NCI-H2196 treated with DMSO at 0.1 percent for 48 hours (cell line): ENCODE results near the gene KIF25.

ENCODE experiments used
- DNase-seq: peaks from one replicate; lab custom pipeline; 2025; ENCODE audit not compliant: unreplicated experiment; lab: John Stamatoyannopoulos, UW

The KIF25 gene, protein sequence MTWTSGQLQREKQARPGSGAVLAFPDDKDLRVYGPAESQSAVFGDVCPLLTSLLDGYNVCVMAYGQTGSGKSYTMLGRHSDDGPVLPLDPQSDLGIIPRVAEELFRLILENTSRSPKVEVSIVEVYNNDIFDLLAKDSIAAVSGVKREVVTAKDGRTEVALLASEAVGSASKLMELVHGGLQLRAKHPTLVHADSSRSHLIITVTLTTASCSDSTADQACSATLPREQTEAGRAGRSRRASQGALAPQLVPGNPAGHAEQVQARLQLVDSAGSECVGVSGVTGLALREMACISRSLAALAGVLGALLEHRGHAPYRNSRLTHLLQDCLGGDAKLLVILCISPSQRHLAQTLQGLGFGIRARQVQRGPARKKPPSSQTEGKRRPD

DNA sequence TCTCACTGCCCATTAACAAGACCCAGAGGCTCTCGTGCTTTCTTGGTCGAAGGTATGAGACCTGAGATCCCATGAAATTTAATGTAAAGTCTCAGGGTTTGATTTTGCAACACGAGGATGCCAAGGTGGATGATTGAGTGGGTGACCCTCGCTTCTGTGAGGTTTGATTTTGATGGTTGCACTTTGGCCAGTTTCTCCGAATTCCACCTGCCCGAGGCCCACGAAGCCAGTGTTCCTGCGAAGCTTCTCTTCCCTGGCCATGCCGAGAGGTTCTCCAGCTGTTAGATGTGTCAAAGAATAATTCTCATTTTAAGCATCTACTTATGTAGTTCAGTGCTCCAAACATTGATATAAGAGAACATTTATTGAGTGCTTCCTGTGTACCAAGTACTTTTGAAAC lies at the start of gene KIF25:
KIF25 (plus strand) TSS at position 30 of the 400 bp plus-strand sequence. CDS start 31,915 bp downstream, outside the sequence.
- no peak for DNase-seq

DNA sequence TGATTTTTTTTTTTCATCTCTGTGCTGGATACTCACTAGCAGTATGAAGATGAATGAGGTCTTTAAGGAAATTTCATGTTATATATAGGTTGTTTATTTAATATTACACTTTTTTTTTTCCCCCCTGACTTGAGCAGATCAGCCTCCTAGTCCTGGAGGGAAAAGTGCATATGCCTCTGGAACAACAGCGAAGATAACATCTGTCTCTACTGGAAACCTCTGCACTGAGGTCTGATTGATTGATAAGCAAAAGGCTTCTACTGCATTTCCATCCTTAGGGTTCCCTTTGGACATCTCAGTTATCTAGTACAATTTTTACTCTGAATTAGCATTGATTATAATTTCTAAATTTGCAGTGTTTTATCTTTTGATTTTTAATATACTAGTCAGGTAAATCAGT lies 49.8 kb upstream of the KIF25 start:
- no peak for DNase-seq

DNA sequence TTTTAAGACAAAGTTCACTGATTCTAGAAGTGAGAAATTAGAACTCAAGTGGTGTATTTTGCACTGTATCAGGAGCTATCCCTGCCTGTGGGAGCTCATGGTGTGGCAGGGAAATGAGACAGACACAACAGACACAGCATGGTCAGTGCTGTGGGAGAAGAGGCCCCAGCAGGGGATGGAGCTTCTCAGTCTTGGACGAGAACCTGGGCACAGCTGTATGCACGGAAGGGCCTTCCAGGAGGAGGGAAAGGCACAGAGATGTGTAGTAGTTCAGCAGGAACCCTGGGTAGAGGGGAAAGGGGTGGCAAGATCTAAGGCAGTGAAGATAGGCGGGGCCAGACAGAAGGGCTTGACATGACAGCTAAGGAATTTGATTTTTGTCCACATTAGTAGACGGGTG lies 48.8 kb upstream of the KIF25 start:
- no peak for DNase-seq

DNA sequence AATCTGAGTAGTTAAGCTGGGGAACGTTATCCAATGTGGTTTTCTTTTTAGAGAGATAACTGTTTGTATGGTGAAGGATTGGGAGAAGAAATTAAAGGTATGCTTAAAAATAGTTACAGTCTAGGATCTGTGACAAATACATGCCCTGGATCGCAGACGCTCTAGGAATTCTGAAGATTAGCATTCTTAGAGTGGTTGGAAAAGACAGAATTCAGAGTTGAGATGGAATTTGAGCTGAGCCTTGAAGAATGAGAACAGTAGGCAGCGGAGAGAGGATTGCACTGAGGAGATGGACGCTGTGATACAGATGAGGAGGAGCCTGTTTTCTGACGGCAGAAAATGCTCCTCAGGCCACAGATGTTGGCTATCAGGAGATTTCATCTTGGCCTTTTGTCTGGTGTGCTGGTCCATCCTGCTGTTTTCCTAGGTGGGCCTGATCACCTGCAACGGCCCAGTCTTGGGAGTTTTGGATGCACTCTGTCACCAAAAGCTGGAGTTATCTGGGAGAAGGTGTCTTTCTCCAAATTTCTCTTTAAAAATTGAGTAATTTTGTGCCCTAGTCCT lies 48.3 kb upstream of the KIF25 start:
- DNase-seq = no peak

DNA sequence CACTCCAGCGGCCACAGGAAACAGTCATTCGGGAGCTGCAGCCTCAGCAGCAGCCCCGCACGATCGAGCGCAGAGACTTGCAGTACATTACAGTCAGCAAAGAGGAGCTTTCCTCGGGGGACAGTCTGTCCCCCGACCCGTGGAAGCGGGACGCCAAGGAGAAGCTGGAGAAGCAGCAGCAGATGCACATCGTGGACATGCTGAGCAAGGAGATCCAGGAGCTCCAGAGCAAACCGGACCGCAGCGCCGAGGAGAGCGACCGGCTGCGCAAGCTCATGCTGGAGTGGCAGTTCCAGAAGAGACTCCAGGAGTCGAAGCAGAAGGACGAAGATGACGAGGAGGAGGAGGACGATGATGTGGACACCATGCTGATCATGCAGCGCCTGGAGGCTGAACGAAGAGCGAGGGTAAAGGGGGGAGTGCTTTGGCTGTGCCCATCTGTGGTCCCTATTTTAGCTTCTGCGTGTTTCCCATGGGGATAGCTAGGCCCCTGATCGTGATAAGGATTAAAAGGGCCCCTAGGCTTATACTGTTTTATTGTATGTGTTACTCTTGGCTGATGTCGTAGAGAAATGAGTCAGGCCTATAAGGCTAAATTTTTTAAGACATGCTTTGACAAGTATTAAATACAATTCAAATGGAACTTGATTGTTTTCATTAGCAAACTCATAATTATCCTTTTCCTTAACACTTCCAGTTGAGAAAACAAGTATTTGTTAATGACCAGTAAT lies 45.5 kb upstream of the KIF25 start:
- no peak for DNase-seq

DNA sequence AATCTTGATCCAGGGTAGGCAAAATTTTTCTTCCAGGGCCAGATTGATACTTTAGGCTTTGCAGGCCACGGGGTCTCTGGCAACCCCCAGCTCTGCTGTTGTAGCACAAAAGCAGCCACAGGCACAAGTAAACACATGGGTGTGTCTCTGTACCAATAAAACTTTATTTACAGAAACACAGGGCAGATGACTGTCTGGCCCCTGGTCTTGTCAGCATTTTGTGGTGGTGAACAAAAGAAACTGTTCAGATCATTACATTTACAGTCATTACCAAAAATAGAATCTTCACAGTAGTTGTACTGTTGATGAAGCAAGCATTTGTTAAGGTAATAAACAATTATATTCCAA lies 45.0 kb upstream of the KIF25 start:
- no peak for DNase-seq

DNA sequence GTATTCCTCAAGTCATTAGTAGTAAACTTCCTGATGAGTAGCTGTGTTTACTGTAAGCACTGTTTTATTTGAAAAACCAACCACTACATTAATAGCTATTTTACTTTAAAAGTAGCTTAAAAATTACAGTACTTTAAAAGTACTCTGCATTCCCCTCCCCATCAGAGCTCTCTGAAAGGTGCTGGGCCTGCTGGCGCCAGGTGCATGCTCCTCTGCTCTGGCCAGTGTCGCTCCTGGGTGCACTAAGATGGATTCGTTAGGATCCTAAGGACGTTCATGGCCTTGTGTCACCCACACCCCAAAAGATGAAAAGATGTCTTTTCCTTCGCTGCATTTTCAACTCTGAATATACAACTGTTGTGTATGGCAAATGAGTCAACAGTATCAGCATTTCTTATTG lies 43.9 kb upstream of the KIF25 start:
- DNase-seq = no peak

DNA sequence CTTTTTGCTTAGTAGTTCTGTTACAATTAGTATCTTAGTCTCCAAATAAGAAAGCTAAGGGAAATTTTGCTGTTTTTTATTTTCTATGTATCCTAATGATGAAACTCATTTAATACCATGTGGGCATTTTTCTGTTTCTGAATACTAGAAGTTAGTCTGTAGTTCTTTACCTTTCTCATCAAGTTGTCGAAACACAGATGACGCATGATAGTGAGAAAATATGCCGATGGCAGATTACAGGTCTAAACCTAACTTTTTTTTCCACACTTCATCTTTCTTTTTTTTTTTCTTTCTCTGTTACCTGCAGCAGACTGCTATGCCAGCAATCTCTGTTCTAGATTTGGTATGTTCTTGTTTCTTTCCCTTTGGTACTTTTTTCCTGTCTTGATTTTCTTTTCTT lies 43.3 kb upstream of the KIF25 start:
- DNase-seq = no peak

DNA sequence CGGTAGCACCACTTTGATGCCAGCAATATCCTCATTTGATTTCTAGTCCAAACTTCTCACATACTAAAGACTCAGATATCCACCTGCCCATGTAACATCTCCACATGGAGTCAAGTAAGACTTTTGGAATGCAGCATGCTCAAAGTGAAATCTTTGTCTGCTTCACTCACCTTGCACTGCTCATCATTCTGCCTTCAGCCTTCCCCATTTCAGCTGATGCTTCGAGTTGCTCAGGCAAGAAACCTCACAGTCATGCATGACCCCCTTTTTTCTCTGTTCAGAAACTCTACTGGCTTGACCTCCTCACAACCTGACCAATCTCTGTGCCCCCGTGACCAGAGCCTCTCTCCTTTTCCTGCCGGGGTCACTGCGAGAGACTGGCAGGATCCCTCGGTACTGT lies 41.0 kb upstream of the KIF25 start:
- no peak for DNase-seq

DNA sequence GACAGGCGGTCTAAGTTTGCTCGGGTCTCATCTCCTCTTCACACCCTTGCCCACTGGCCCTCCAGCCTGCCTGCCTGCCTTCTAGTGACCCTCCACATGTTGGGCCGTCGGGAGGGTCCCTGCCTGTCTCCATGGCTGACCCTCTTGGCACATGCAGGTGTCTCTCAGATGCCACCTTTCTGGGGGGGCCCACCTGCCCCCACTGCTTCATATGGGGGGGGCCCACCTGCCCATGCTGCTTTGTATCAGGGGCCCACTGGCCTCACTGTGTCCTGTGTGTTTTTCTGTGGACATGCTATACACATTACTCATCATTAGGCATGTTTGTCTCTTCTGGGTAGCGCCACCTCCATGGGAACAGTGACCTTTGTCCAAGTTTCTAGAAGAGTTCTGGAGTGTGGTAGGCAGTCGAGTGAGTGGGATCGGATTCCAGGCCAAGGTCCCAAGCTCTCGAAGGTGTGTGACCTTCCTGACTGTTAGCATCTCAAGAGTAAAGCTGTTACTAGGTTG lies 40.4 kb upstream of the KIF25 start:
- DNase-seq = no peak

DNA sequence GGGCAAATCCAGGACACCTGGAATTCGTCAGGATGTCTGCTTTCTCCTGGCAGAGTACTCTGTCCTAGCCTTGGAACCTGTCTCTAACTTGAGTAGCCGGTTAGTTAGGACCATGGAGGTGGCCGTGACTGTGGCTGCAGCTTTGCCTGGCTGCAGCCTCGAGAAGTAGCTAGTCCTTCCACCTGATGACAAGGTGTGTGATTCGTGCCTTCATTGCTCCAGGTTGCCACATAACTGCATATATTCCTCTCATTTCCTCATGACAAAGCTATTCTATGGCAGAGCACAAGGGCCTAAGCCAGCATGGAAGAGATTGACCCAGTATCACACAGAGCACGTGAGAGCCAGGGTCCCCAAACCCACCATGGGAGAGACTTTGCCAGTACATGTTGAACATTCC lies 39.8 kb upstream of the KIF25 start:
- no peak for DNase-seq

DNA sequence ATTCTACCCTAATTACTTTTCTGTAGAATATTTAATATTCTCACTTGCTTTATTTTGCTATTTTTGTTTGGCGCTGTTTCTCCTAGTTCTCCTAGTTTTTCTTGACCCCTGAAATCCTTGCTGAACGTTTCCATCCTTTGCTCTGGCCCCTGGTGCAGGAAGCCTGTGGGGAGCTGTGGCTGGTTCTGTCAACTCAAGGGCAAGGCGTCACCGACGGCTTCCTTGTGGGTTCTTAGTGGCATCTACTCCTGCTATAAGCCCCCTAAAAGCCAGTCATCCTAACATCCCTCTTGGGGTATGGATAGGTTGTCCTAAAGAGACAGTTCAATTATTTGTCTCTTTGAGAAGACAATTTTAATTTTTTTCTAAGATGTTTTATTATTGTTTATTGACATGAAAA lies 36.9 kb upstream of the KIF25 start:
- no peak for DNase-seq

DNA sequence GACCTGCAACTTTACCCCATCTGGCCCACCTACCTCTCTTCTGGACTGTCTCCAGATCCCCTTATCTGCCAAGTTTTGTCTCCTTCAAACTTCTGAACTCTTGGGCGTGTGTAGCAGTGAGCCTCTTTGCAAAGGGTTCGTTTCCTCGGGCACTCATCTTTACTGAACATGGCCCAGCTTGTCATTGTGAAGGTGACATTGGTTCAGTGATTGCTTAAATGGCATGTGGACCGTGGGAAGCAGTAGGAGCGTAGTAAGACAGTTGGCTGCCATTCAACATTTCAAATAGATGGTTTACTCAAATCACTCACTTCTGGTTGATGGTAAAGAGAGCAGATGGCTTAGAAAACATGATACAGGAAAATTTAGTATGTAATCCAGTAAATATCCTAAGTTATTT lies 34.8 kb upstream of the KIF25 start:
- no peak for DNase-seq

DNA sequence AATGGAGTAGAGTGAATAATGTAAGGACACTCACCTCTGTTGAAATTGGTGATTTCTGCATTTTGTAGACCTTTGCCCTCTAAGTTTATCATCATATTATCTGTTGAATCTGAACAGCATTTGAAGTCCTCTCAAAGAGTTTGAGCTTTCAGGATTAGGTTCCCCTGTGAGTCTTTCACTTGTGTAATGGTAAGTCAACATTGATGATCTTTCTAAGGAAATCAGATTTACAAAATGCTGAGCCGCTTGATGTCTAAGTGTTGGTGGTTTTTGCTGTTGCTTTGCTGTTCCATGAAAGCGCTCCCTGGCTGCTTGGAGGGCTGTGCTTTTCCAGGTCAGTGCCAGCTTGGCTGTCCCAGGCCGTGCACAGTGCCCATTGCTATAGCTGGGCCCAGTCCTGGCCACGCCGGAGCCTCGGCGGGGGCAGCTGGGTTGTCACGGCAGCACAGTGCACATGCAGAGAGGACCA lies 33.8 kb upstream of the KIF25 start:
- DNase-seq = no peak

DNA sequence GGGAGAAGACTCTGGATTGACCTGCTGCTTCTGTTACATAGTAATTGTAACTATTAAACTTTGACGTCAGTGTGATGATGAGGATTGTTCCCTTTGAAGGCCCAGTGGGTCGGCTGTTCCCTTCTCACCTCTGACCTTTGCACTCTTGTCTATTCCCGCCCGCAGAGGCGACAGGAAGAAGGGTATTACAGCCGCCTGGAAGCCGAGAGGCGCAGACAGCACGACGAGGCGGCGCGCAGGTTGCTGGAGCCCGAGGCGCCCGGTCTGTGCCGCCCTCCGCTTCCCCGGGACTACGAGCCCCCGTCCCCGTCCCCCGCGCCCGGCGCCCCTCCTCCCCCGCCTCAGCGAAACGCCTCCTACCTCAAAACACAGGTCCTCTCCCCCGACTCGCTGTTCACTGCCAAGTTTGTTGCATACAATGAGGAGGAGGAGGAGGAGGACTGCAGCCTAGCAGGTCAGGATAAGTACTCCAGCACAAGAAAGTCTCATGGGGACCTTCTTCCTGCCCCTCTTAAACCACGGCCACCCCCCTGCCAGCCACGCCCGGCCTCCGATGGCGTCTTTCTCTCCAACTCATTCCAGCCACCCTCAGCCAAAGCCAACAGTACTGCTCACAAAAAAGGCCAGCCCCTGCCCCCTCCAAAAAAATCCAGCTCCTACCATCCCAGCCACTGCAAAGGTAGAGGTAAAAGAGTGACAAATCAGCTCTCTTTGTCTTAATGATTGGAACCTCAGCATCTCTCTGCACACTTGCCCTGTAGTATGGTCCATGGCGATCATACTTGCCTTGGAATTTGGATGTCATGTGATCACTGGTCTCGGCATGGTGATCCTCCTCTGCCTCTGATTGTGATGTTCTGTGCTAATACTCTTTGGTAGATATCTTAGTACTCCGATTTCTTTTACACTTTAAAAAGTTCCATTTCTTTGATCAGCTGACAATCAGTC lies 31.6 kb upstream of the KIF25 start:
- DNase-seq = no peak

DNA sequence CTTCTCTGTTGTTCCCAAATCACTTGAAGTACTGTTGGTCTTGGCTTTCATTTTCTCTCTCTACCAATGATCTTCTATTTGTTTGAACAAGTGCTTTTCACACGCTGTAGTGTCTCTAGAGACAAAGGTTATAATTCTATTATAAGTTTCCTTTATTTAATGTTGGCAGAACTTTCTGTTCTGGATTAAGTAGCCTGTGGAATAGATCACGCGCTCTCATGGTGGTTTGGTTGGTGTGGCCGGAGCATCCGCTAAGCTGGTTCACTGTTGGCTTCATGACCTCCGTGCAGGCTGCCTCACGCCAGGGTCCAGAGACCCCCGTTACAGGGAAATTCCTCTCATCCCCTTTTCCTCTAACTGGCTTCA lies 30.9 kb upstream of the KIF25 start:
- DNase-seq = no peak

DNA sequence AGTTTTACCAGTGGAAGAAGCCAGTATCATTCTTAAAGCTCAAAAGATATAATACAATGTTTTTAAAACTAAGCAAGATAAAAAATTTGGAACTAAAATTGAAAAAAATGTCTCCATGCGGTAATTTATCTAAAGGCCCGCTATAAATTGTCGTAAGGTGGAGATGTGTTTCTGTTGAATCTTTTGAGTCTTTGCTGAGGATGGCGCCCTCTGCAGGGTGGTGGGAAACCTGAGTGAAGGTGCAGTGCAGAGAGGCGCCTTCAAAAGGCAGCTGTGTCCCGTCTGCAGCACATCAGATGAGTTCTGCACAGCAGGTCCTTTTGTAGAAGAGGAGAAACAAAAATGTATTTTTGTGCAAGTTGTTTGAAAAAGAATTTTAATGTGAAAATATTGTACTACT lies 29.4 kb upstream of the KIF25 start:
- DNase-seq = no peak

DNA sequence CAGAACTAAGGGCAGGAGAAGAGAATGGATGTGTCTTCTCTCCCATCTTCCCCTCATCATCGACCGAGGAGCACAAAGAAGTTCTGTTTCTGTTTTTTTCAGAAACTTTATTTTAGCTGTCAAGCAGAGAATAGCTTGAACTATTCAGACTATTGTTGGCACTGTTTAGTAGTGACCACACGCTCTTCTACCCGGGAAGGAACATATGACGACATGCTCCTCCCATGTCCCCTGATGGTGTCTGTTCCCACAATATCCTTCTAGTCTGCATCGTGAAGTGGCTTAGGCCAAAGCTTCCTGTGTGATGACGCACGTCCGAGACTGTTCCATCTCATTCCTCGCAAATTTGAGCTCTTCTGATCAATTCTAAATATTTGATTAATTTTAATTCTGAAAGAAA lies 27.2 kb upstream of the KIF25 start:
- no peak for DNase-seq

DNA sequence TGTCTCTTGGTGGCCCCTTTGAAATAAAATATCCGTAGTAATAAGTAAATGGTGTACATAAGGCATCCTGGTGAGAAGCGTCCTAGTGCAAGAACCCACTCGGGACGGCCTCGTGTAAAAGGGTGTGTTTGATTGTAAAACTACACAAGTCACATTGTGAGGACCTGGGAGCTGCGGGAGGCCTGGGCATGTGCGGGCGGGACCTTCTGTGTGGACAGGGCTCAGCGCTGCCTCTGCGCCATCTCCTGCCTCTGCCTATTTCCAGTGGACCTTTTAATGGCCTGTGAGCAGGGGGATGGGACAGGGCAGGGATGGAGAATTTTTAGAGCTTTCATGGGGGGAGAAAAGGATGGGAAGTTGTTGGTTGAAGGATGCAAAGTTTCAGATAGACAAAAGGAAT lies 25.3 kb upstream of the KIF25 start:
- no peak for DNase-seq

DNA sequence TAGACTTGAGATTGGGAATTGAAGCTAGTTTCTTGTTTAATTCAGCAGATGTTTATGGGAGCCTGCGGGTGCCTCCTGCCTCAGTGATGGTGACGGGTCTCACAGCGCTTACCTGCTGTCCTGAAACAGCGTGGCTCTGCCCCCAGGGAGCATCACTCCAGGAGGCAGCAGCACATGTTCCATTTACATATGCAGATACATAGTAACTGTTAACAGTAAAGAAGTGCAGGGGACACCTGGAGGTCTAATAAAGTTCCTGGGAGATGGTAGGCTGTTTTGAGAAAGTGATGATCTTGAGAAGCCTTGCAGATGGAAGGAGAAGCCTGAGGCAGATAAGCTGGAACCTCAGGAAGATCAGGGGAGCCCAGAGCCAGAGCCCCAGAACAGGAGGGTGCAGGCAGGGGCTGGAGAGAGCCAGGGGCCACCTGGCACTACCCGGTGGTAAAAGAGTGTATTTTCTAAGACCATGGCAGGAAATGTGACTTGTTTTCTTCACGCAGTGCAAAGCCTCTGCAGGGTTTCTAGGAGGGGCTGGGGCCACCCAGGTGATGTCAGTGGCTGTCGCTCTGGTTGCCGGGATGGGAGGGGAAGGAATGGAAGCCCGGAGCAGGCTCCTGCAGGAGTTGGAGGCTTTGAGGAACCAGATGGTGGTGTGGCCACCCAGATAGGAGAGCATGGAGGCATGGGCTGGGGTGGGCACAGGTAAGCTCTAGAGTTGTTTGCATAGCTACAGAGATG lies 24.2 kb upstream of the KIF25 start:
- no peak for DNase-seq
